Measurements from ENCODE around the gene SV2C. TPM values are rescaled to one million over a fixed set of nuclear protein-coding genes. Genes with fewer than 3 reads are reported as not detected.

SV2C gene
- total RNA-seq, 1 experiment from 2014 or later, result not detected

DNA sequence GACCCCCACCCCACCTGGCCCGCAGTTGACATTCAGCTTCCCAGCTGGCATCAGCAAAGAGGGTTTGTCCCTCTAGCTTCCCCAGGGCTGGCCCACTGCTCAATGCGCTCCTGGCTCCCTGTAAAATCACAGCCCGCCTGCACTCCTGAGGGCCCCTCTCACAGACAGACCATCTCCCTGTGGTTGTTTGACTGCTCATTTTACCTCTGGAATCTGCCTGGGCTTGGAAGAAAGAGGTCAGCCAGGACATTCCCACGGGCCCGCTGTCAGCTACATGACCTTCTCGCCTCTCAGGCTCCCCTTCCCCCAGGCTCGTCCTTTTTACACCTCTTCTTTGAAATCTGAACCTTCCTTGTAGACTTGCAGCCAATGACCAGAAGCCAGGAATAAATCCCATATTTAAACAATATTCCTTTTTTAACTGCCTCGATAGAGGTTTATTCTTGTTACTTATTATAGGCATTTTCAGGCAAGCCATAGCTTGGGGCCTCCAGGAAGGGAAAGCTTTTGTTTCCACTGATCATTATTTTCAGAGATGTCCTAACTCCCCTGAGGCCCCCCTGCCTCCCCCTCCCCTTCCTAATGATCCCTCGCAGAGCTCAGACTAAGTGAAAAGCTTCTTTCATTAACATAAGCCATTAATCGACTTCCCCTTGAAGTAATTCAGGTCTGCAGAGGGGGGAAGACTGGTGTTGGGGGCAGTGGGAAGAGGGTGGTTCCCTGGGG lies 243.6 kb downstream of the SV2C start:
- CTCF ChIA-PET, result interaction anchor here (0.6 to 2.6 kb wide), 4 partner anchors 10 to 218 kb away, joined by 3 to 6 read pairs (median 4); no protein-coding TSS in a partner anchor
- H3K36me3 Mint-ChIP-seq (ENCODE audit: insufficient read depth, unreplicated experiment), result no peaks in the 10 kb centered on the region
- no peak overlapping the region for H3K27ac Mint-ChIP-seq (ENCODE audit: low read depth, unreplicated experiment)
- no peaks in the 10 kb centered on the region for H3K9me3 Mint-ChIP-seq (ENCODE audit: unreplicated experiment)
- no TSS peak for BruUV-seq (replicated peaks)
- POLR2A ChIA-PET, result interaction anchor here (0.6 kb wide), 1 partner anchor 401 kb away, joined by 3 read pairs; no protein-coding TSS in a partner anchor
- TF ChIP-seq, protein P1, sequence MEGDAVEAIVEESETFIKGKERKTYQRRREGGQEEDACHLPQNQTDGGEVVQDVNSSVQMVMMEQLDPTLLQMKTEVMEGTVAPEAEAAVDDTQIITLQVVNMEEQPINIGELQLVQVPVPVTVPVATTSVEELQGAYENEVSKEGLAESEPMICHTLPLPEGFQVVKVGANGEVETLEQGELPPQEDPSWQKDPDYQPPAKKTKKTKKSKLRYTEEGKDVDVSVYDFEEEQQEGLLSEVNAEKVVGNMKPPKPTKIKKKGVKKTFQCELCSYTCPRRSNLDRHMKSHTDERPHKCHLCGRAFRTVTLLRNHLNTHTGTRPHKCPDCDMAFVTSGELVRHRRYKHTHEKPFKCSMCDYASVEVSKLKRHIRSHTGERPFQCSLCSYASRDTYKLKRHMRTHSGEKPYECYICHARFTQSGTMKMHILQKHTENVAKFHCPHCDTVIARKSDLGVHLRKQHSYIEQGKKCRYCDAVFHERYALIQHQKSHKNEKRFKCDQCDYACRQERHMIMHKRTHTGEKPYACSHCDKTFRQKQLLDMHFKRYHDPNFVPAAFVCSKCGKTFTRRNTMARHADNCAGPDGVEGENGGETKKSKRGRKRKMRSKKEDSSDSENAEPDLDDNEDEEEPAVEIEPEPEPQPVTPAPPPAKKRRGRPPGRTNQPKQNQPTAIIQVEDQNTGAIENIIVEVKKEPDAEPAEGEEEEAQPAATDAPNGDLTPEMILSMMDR (IDR thresholded peaks at IDR 0.05; ENCODE audit: unreplicated experiment), result no peak
- intact Hi-C loops (cut with micrococcal nuclease), result no loop called here
- no peaks in the 10 kb centered on the region for H3K4me1 Mint-ChIP-seq (ENCODE audit: insufficient read depth, unreplicated experiment)
- H3K27me3 Mint-ChIP-seq (ENCODE audit: insufficient read depth, unreplicated experiment), result peaks cover 9% of the 10 kb centered on the region
- no peak overlapping the region for H3K4me3 Mint-ChIP-seq (ENCODE audit: unreplicated experiment)
- DNase-seq (ENCODE audit: unreplicated experiment), result no peak

- intact Hi-C loops (cut with micrococcal nuclease), result no loop called here
- Mint-ChIP-seq H3K4me3 (ENCODE audit: unreplicated experiment) (no peak overlapping the region), H3K9me3 (ENCODE audit: unreplicated experiment) (no peaks in the 10 kb centered on the region), H3K27ac (ENCODE audit: low read depth, unreplicated experiment) (no peak overlapping the region), H3K36me3 (ENCODE audit: insufficient read depth, unreplicated experiment) (no peaks in the 10 kb centered on the region), H3K4me1 (ENCODE audit: insufficient read depth, unreplicated experiment) (no peaks in the 10 kb centered on the region), H3K27me3 (ENCODE audit: insufficient read depth, unreplicated experiment) (peaks cover 9% of the 10 kb centered on the region)
- no peak for DNase-seq (ENCODE audit: unreplicated experiment)
- ChIA-PET CTCF (interaction anchor here (0.8 kb wide), 1 partner anchor 1311 kb away, joined by 7 read pairs; no protein-coding TSS in a partner anchor), POLR2A (no interaction called here)
- BruUV-seq (replicated peaks), result no TSS peak
- TF ChIP-seq, protein P1 (IDR thresholded peaks at IDR 0.05; ENCODE audit: unreplicated experiment), result no peak
These were observed 246.2 kb downstream of the SV2C start for GRCh38 chr5:76329346-76329745.

DNA sequence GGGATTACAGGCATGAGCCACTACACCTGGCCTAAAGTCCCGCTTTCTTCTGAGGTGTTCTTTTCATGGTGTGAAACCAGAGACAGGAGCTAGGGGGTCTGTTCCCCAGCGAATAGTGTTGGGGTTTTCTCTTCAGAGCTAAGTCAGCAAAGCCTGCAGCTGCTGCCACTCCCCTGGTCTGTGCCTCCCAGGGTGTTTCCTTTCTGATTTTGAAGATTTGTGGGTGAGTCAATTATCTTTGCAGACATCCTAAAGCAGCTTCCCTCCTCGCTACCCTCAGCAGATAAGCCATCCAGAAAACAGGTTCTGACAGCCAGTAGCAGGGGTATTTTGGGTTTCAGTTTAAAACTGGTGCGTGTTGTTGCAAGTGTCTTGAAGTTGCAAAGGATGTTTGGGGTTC lies 247.9 kb downstream of the SV2C start:
- Mint-ChIP-seq H3K36me3 (ENCODE audit: insufficient read depth, unreplicated experiment) (no peaks in the 10 kb centered on the region), H3K27ac (ENCODE audit: low read depth, unreplicated experiment) (no peak overlapping the region), H3K9me3 (ENCODE audit: unreplicated experiment) (no peaks in the 10 kb centered on the region), H3K27me3 (ENCODE audit: insufficient read depth, unreplicated experiment) (no peaks in the 10 kb centered on the region), H3K4me3 (ENCODE audit: unreplicated experiment) (no peak overlapping the region), H3K4me1 (ENCODE audit: insufficient read depth, unreplicated experiment) (no peaks in the 10 kb centered on the region)
- no TSS peak for BruUV-seq (replicated peaks)
- ChIA-PET POLR2A (no interaction called here), CTCF (interaction anchor here (0.5 to 2.0 kb wide), 4 partner anchors 18 to 252 kb away, joined by 3 to 13 read pairs (median 4); no protein-coding TSS in a partner anchor)
- intact Hi-C loops (cut with micrococcal nuclease), result no loop called here
- no peak for DNase-seq (ENCODE audit: unreplicated experiment)
- TF ChIP-seq, protein P1 (IDR thresholded peaks at IDR 0.05; ENCODE audit: unreplicated experiment), result no peak

DNA sequence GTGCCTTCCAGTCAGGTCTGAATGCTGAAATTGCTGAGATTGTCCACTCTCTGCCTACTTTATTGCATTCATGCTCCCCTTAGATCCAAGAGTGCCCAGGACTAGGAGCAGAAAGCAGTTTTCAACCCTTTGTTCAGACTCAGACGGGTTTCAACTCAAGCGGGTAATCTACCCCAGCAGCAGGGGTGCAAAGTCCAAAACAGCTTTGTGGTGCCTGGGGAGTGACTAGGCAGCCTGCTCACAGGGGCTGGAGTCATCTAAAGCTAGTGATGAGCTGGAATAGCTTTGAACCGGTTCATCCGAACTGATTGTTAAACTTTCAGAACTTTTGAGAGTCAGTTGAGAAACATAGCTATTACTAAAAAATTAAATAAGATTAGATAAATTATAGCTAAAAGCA lies 248.9 kb downstream of the SV2C start:
- no TSS peak for BruUV-seq (replicated peaks)
- ChIA-PET POLR2A (no interaction called here), CTCF (interaction anchor here (0.7 to 2.0 kb wide), 3 partner anchors 212 to 251 kb away, joined by 3 to 13 read pairs (median 7); no protein-coding TSS in a partner anchor)
- TF ChIP-seq, protein P1 (IDR thresholded peaks at IDR 0.05; ENCODE audit: unreplicated experiment), result no peak
- Mint-ChIP-seq H3K4me1 (ENCODE audit: insufficient read depth, unreplicated experiment) (no peaks in the 10 kb centered on the region), H3K9me3 (ENCODE audit: unreplicated experiment) (no peaks in the 10 kb centered on the region), H3K36me3 (ENCODE audit: insufficient read depth, unreplicated experiment) (no peaks in the 10 kb centered on the region), H3K4me3 (ENCODE audit: unreplicated experiment) (no peak overlapping the region), H3K27me3 (ENCODE audit: insufficient read depth, unreplicated experiment) (no peaks in the 10 kb centered on the region), H3K27ac (ENCODE audit: low read depth, unreplicated experiment) (no peak overlapping the region)
- intact Hi-C loops (cut with micrococcal nuclease), result no loop called here
- no peak for DNase-seq (ENCODE audit: unreplicated experiment)
